ENCODE results near the gene MT1F. TPM values are rescaled to one million over a fixed set of nuclear protein-coding genes. Genes with fewer than 3 reads are reported as not detected.
A peak's percentile ranks its signal among the peaks of the same experiment; 100 is the strongest.

The MT1F gene
- total RNA-seq, 1 donor from 2014 or later = not detected

- Mint-ChIP-seq H3K36me3 (no peaks in the 10 kb centered on the region), H3K27me3 (ENCODE audit: insufficient read depth, low read depth) (peaks cover 83% of the 10 kb centered on the region), H3K9me3 (no peaks in the 10 kb centered on the region), H3K27ac (no peak overlapping the region), H3K4me3 (no peak overlapping the region), H3K4me1 (peaks cover 5% of the 10 kb centered on the region)
- no peak overlapping the region for H3K4me3 ChIP-seq
- H3K79me2 ChIP-seq (ENCODE audit: low read depth) = no peaks in the 10 kb centered on the region
- TF ChIP-seq EZH2 (IDR thresholded peaks at IDR 0.05) = no peak
- no peak for TF ChIP-seq EZH2phosphoT487 (IDR thresholded peaks at IDR 0.05)
- TF ChIP-seq, protein P1, sequence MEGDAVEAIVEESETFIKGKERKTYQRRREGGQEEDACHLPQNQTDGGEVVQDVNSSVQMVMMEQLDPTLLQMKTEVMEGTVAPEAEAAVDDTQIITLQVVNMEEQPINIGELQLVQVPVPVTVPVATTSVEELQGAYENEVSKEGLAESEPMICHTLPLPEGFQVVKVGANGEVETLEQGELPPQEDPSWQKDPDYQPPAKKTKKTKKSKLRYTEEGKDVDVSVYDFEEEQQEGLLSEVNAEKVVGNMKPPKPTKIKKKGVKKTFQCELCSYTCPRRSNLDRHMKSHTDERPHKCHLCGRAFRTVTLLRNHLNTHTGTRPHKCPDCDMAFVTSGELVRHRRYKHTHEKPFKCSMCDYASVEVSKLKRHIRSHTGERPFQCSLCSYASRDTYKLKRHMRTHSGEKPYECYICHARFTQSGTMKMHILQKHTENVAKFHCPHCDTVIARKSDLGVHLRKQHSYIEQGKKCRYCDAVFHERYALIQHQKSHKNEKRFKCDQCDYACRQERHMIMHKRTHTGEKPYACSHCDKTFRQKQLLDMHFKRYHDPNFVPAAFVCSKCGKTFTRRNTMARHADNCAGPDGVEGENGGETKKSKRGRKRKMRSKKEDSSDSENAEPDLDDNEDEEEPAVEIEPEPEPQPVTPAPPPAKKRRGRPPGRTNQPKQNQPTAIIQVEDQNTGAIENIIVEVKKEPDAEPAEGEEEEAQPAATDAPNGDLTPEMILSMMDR (IDR thresholded peaks at IDR 0.05) = no peak
- H3K27ac ChIP-seq = no peak overlapping the region
- H3K36me3 ChIP-seq = no peaks in the 10 kb centered on the region
- peaks cover 35% of the 10 kb centered on the region for H4K20me1 ChIP-seq (ENCODE audit: low read depth)
- H3K4me2 ChIP-seq = no peak overlapping the region
- no peak overlapping the region for H3K9ac ChIP-seq
- H3K27me3 ChIP-seq = peaks cover 100% of the 10 kb centered on the region
- no peak for DNase-seq (ENCODE audit: low spot score)
- H2AFZ ChIP-seq (replicated peaks) = no peak overlapping the region
- no peaks in the 10 kb centered on the region for H3F3A ChIP-seq (ENCODE audit: low read depth)
- H3K4me1 ChIP-seq = no peaks in the 10 kb centered on the region
- no peaks in the 10 kb centered on the region for H3K9me3 ChIP-seq (ENCODE audit: low read depth)
Observed at GRCh38 chr16:56645311-56645710, 12.4 kb upstream of the MT1F start.

GRCh38 chr16:56645838-56646237 is 11.9 kb upstream of the MT1F start:
- DNase-seq (ENCODE audit: low spot score) = no peak
- Histone ChIP-seq H3K27me3 (peaks cover 100% of the 10 kb centered on the region), H3K9ac (no peak overlapping the region), H3K4me2 (no peak overlapping the region), H3K27ac (no peak overlapping the region), H3K4me3 (no peak overlapping the region), H3K36me3 (no peaks in the 10 kb centered on the region), H4K20me1 (ENCODE audit: low read depth) (peaks cover 35% of the 10 kb centered on the region), H3K79me2 (ENCODE audit: low read depth) (no peaks in the 10 kb centered on the region), H3F3A (ENCODE audit: low read depth) (no peaks in the 10 kb centered on the region), H3K9me3 (ENCODE audit: low read depth) (no peaks in the 10 kb centered on the region), H3K4me1 (no peaks in the 10 kb centered on the region), H2AFZ (replicated peaks) (no peak overlapping the region)
- H3K4me1 Mint-ChIP-seq = peaks cover 3% of the 10 kb centered on the region
- H3K36me3 Mint-ChIP-seq = no peaks in the 10 kb centered on the region
- H3K9me3 Mint-ChIP-seq = no peaks in the 10 kb centered on the region
- TF ChIP-seq EZH2phosphoT487 (IDR thresholded peaks at IDR 0.05) (no peak), EZH2 (IDR thresholded peaks at IDR 0.05) (no peak)
- TF ChIP-seq, protein P1 (IDR thresholded peaks at IDR 0.05) = no peak
- H3K4me3 Mint-ChIP-seq = no peak overlapping the region
- peaks cover 81% of the 10 kb centered on the region for H3K27me3 Mint-ChIP-seq (ENCODE audit: insufficient read depth, low read depth)
- H3K27ac Mint-ChIP-seq = no peak overlapping the region

DNA sequence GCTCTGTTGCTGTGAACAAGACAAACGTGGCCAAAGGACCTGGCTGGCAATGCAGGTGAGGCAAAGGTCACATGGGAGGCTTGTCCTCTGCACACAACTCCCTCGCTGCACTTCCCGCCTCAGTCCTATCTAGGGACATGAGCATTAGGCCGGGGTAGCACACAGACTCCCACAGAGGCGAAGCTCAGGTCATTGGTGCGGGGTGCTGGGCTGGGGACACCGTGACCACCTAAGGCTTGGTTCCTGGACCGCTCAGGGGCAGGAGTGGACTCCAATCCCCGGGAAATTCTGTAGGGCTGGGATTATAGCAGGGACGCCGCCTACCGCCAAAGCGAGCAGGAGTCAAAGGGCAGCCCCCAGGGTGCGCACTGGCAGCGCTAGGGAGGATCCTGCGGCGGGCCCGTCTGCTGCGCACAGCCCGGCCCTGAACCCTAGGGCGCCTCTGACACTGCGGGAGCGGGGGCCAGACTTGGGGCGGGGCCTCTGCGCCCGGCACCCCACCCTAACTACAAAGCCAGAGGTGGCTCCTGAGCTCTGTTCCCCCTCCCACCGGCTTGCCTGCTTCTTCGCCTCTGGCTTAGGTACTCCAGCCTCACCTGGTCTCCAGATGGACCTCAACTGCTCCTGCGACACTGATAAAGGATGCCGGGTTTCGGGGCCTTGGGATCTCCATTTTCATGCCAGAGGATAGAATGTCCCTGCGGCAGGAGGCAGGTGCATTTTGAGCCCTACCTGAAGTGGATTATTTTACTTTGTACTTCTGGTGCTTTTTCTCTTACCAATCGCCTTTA is 9.9 kb upstream of the MT1F start:
- no peak overlapping the region for H3K9ac ChIP-seq
- no peaks in the 10 kb centered on the region for H3K9me3 ChIP-seq (ENCODE audit: low read depth)
- Mint-ChIP-seq H3K4me1 (peaks cover 3% of the 10 kb centered on the region), H3K27ac (no peak overlapping the region), H3K4me3 (no peak overlapping the region), H3K36me3 (no peaks in the 10 kb centered on the region), H3K9me3 (no peaks in the 10 kb centered on the region), H3K27me3 (ENCODE audit: insufficient read depth, low read depth) (peaks cover 71% of the 10 kb centered on the region)
- H3K4me1 ChIP-seq = no peaks in the 10 kb centered on the region
- no peak overlapping the region for H3K4me3 ChIP-seq
- TF ChIP-seq EZH2 (IDR thresholded peaks at IDR 0.05) (peak; percentile 87), EZH2phosphoT487 (IDR thresholded peaks at IDR 0.05) (peak; percentile 36)
- TF ChIP-seq, protein P1 (IDR thresholded peaks at IDR 0.05) = no peak
- no peaks in the 10 kb centered on the region for H3F3A ChIP-seq (ENCODE audit: low read depth)
- peaks cover 100% of the 10 kb centered on the region for H3K27me3 ChIP-seq
- H2AFZ ChIP-seq (replicated peaks) = no peak overlapping the region
- H3K4me2 ChIP-seq = no peak overlapping the region
- no peaks in the 10 kb centered on the region for H3K79me2 ChIP-seq (ENCODE audit: low read depth)
- peaks cover 32% of the 10 kb centered on the region for H4K20me1 ChIP-seq (ENCODE audit: low read depth)
- no peak overlapping the region for H3K27ac ChIP-seq
- peak; percentile 47 for DNase-seq (ENCODE audit: low spot score)
- H3K36me3 ChIP-seq = no peaks in the 10 kb centered on the region

Data from neural progenitor cell (in vitro differentiated cells).